Adrenal gland (tissue), 5 donors: Measurements from ENCODE around the gene SSB.

Source experiments
- CTCF ChIP-seq, 6 experiments: fragments of 450-650 bp in 4 of 6; fragments of 200-600 bp in 2 of 6; sonication (generic) in 1 of 6; IDR thresholded peaks; 1 replicate in 5 of 6; 2 replicates in 1 of 6; pipeline versions ENCODE4 v1.5.1 to v1.8.0; 2016 to 2021; ENCODE audit warnings: antibody characterized with exemption in 6 of 6, mild to moderate bottlenecking in 2 of 6, moderate library complexity in 1 of 6
- POLR2A ChIP-seq, 2 donors: fragments of 450-650 bp; IDR thresholded peaks; one replicate each; pipeline ENCODE4 v1.6.1; 2017; ENCODE audit warnings: antibody characterized with exemption in 2 of 2, mild to moderate bottlenecking in 2 of 2, moderate library complexity in 1 of 2
- donor health status: DM: no; HTN: no; CAD: no.

DNA sequence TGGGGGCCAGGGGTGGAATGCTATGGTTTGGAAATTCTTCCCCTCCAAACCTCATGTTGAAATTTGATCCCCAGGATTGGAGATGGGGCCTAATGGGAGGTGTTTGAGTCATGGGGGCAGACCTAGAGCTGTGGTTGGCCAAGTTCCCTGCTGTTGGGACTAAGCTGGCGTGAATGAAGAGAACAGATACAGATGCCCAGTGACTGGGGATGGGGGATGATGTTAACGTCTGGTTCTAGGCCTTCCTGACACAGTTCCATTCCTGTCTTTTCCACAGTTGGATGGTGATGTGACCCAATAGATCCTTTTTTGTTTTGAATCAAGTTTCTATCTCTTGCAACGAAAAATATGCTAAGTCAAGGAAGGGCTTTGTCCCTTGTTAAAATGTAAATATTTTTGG is 41.3 kb upstream of the SSB start:
- TF ChIP-seq CTCF (IDR thresholded peaks at IDR 0.05) (no peak), POLR2A (IDR thresholded peaks at IDR 0.05) (no peak)
